Tibial nerve (tissue), 3 donors: Measurements from ENCODE around the gene ABHD5.

Experiments
- CTCF ChIP-seq, 5 experiments: fragments of 200-600 bp in 3 of 5; fragments of 450-650 bp in 2 of 5; sonication (generic) in 3 of 5; IDR thresholded peaks; one replicate each; pipeline ENCODE4 v1.5.1; 2016 to 2019; ENCODE audit warnings: antibody characterized with exemption in 5 of 5, mild to moderate bottlenecking in 3 of 5, moderate library complexity in 2 of 5
- POLR2A ChIP-seq, 2 donors: fragments of 450-650 bp; IDR thresholded peaks; one replicate each; pipeline ENCODE4 v1.6.1; 2017; ENCODE audit warnings: antibody characterized with exemption in 2 of 2, mild to moderate bottlenecking in 2 of 2, moderate library complexity in 2 of 2

DNA sequence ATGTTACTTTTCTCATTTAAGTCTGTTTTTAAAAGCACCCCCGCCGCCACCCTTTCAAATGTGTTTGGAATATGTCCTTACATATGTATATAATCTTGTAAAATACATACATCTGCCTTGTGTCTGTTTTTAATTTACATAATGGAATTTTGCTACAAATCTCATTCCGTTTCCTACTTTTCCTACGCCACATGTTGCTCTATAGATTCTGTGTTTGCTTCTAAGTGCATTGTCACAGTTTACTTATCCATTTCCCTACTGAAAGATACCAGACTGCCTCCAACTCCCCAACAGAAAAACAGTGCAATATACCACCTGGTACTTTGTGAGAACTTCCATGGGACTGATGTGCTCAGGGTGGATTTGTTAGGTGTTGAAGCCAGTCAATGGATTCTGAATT lies 70.2 kb downstream of the ABHD5 start:
- TF ChIP-seq POLR2A (IDR thresholded peaks at IDR 0.05): no peak
- TF ChIP-seq CTCF (IDR thresholded peaks at IDR 0.05): no peak
